ENCODE data around the gene SLC9A8. TPM values are rescaled to one million over a fixed set of nuclear protein-coding genes. Genes with fewer than 3 reads are reported as not detected.
A peak's percentile ranks its signal among the peaks of the same experiment; 100 is the strongest.

The SLC9A8 gene
- total RNA-seq, 1 donor from 2014 or later: 4.1 TPM

DNA sequence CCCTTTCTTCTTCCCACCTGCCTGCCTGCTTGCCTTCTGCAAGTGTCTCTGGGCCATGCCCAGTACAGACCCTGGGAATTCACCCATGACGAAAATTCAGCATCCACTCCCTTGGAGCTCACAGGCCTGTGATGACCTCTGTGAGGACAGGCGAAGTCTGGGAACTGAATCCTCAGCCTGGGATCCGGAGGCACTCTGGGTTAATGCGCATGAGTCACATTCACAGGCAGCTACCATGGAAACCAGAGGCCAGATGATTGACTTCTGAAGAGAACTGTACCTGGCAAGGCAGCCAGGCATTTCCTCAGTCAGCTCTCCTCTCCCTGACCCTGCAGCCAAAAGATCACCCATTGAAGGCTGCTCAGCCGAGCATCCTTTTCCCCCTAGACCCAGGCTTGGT, 41.0 kb downstream of the SLC9A8 start:
- no peak overlapping the region for H3K4me2 ChIP-seq
- H3K27ac ChIP-seq: no peak overlapping the region
- peaks cover 2% of the 10 kb centered on the region for H3K27me3 Mint-ChIP-seq (ENCODE audit: insufficient read depth, low read depth)

DNA sequence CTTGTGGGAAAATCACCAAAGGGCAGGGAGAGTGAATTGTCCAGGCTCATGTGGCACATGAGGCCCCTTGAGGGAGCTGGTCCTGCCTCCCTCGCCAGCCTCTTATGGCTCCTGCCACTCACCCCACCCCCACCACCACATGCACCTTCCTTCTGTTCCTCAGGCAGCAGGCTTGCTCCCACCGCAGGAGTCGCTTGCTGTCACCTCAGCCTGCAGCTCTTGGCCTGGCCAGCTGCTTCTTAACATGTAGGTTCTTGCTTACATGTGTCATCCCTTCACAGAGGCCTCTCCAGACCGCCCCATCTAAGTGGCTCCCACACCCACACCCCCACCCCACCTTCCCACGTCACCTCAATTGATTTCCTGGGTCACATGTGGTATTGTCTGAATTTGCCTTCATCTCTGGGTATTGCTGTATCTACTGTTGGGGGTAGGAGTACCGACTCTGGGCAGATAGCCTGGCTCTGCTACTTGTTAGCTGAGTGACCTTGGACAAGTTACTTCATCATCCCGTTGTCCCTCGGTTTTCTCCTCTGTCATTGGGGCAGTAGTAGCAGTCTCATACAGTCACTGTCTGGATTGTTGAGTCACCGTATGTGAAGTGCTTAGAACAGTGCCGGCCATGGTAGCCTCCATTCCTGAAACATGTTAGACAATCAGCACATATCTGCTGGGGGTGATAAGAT, 41.7 kb downstream of the SLC9A8 start:
- no peak overlapping the region for H3K4me3 ChIP-seq
- no peaks in the 10 kb centered on the region for H3K79me2 ChIP-seq (ENCODE audit: low read depth)
- H3K9me3 ChIP-seq (ENCODE audit: low read depth): no peaks in the 10 kb centered on the region
- H3K4me3 Mint-ChIP-seq: no peak overlapping the region
- no peaks in the 10 kb centered on the region for H3K9me3 Mint-ChIP-seq
- TF ChIP-seq EZH2 (IDR thresholded peaks at IDR 0.05) (no peak), EZH2phosphoT487 (IDR thresholded peaks at IDR 0.05) (no peak)
- TF ChIP-seq, protein P1, sequence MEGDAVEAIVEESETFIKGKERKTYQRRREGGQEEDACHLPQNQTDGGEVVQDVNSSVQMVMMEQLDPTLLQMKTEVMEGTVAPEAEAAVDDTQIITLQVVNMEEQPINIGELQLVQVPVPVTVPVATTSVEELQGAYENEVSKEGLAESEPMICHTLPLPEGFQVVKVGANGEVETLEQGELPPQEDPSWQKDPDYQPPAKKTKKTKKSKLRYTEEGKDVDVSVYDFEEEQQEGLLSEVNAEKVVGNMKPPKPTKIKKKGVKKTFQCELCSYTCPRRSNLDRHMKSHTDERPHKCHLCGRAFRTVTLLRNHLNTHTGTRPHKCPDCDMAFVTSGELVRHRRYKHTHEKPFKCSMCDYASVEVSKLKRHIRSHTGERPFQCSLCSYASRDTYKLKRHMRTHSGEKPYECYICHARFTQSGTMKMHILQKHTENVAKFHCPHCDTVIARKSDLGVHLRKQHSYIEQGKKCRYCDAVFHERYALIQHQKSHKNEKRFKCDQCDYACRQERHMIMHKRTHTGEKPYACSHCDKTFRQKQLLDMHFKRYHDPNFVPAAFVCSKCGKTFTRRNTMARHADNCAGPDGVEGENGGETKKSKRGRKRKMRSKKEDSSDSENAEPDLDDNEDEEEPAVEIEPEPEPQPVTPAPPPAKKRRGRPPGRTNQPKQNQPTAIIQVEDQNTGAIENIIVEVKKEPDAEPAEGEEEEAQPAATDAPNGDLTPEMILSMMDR (IDR thresholded peaks at IDR 0.05): no peak
- no peak overlapping the region for H2AFZ ChIP-seq (replicated peaks)
- peak overlapping the region; percentile 76 for H3K27ac Mint-ChIP-seq
- H3K27me3 ChIP-seq: no peaks in the 10 kb centered on the region
- no peak overlapping the region for H3K4me2 ChIP-seq
- peaks cover 42% of the 10 kb centered on the region for H3K4me1 Mint-ChIP-seq
- no peaks in the 10 kb centered on the region for H3F3A ChIP-seq (ENCODE audit: low read depth)
- H3K27me3 Mint-ChIP-seq (ENCODE audit: insufficient read depth, low read depth): no peaks in the 10 kb centered on the region
- no peak overlapping the region for H3K9ac ChIP-seq
- H3K36me3 ChIP-seq: no peaks in the 10 kb centered on the region
- no peaks in the 10 kb centered on the region for H3K4me1 ChIP-seq
- peaks cover 2% of the 10 kb centered on the region for H4K20me1 ChIP-seq (ENCODE audit: low read depth)
- H3K27ac ChIP-seq: no peak overlapping the region
- peaks cover 4% of the 10 kb centered on the region for H3K36me3 Mint-ChIP-seq
- DNase-seq (ENCODE audit: low spot score): no peak

More for the DNA sequence above, 41.0 kb downstream of the SLC9A8 start:
- DNase-seq (ENCODE audit: low spot score): no peak
- no peaks in the 10 kb centered on the region for H4K20me1 ChIP-seq (ENCODE audit: low read depth)
- H3F3A ChIP-seq (ENCODE audit: low read depth): peaks cover under 1% of the 10 kb centered on the region
- Mint-ChIP-seq H3K27ac (peak overlapping the region; percentile 96), H3K4me1 (peaks cover 42% of the 10 kb centered on the region), H3K36me3 (peaks cover 4% of the 10 kb centered on the region), H3K4me3 (no peak overlapping the region), H3K9me3 (no peaks in the 10 kb centered on the region)
- H3K9me3 ChIP-seq (ENCODE audit: low read depth): no peaks in the 10 kb centered on the region
- no peaks in the 10 kb centered on the region for H3K4me1 ChIP-seq
- H2AFZ ChIP-seq (replicated peaks): no peak overlapping the region
- H3K36me3 ChIP-seq: no peaks in the 10 kb centered on the region
- H3K27me3 ChIP-seq: no peaks in the 10 kb centered on the region
- no peaks in the 10 kb centered on the region for H3K79me2 ChIP-seq (ENCODE audit: low read depth)
- H3K9ac ChIP-seq: no peak overlapping the region
- TF ChIP-seq EZH2 (IDR thresholded peaks at IDR 0.05) (no peak), EZH2phosphoT487 (IDR thresholded peaks at IDR 0.05) (no peak)
- TF ChIP-seq, protein P1 (IDR thresholded peaks at IDR 0.05): no peak
- H3K4me3 ChIP-seq: no peak overlapping the region

DNA sequence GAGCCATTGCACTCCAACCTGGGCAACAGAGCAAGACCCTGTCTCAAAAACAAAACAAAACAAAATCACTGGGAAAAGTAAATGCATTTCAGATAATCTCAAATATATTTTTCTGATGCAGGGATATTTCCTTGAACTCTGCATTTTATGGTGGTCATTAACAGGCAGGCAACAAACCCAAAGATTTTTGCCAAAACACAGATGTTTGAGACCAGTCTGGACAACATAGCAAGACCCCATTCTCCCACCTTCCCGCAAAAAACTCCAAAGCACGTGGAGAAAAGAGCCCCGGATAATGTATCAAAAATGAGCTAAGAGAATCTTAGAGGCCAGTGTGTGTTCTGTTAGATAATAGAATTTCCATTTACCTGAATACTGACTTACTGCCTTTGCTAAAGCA, 44.3 kb downstream of the SLC9A8 start:
- Mint-ChIP-seq H3K36me3 (peaks cover 7% of the 10 kb centered on the region), H3K4me1 (peaks cover 40% of the 10 kb centered on the region), H3K4me3 (no peak overlapping the region), H3K27me3 (ENCODE audit: insufficient read depth, low read depth) (peaks cover 2% of the 10 kb centered on the region), H3K27ac (no peak overlapping the region), H3K9me3 (no peaks in the 10 kb centered on the region)
- Histone ChIP-seq H3F3A (ENCODE audit: low read depth) (peaks cover 3% of the 10 kb centered on the region), H3K9me3 (ENCODE audit: low read depth) (no peaks in the 10 kb centered on the region), H4K20me1 (ENCODE audit: low read depth) (peaks cover 2% of the 10 kb centered on the region), H3K27ac (no peak overlapping the region), H3K79me2 (ENCODE audit: low read depth) (no peaks in the 10 kb centered on the region), H3K36me3 (no peaks in the 10 kb centered on the region), H3K9ac (no peak overlapping the region), H3K27me3 (no peaks in the 10 kb centered on the region), H3K4me3 (no peak overlapping the region), H3K4me2 (no peak overlapping the region), H2AFZ (replicated peaks) (no peak overlapping the region), H3K4me1 (no peaks in the 10 kb centered on the region)
- no peak for TF ChIP-seq EZH2 (IDR thresholded peaks at IDR 0.05)
- TF ChIP-seq, protein P1 (IDR thresholded peaks at IDR 0.05): no peak
- no peak for TF ChIP-seq EZH2phosphoT487 (IDR thresholded peaks at IDR 0.05)
- DNase-seq (ENCODE audit: low spot score): no peak
